Stimulated activated CD8-positive, alpha-beta memory T cell treated with anti-CD3 and anti-CD28 coated beads, Interleukin-7, amount 100 ng/mL, for 1 hour (primary cell): Measurements from ENCODE around the gene CRYL1.

Experiments used
- DNase-seq, 2 donors: peaks; one replicate each; pipeline ENCODE4 v3.0.0-alpha.2; 2020; ENCODE audit warnings: low read depth in 2 of 2

Gene CRYL1

DNA sequence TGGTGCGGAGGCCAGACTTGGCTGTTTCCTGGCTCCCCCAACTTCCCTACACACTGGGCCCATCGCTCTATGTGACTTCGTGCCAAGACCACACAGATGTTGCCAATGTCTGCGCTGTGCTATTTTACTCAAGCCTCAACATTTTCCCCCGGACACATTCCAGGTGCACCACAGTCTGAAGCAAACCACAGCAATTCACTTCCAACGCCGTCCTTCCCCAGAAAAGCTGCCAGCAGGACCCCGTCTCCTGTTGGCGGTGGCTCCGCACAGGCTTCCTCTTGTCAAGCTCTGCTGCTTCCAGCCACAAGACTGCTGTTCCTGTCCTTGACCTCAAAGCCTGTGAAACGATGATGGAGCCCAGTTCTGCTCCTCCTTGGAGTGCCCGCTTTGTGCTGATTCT, 100.7 kb downstream of the CRYL1 start:
- DNase-seq, result no peak

- DNase-seq, result no peak
Observed at GRCh38 chr13:20424559-20424852, 101.2 kb downstream of the CRYL1 start.

DNA sequence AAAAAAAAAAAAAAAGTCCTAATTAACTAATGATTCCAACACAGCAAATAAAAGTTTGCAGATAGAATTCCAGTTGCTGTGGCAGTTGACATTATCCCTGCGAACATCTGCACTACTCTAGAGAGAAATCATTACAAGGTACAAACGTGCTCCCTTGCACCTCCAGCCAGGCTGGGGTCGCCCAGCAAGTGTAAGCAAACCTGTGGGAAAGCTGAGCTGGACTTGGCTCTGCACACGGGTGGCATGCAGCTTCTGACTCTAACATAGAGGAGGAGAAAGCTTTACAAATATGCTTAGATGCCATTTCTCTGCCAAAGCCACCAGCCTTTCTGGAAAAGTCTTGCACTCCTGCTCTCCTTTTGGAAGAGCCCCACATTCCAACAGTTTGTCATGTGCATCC, 103.3 kb downstream of the CRYL1 start:
- DNase-seq, result no peak

GRCh38 chr13:20420938-20421337, 104.7 kb downstream of the CRYL1 start:
- no peak for DNase-seq

DNA sequence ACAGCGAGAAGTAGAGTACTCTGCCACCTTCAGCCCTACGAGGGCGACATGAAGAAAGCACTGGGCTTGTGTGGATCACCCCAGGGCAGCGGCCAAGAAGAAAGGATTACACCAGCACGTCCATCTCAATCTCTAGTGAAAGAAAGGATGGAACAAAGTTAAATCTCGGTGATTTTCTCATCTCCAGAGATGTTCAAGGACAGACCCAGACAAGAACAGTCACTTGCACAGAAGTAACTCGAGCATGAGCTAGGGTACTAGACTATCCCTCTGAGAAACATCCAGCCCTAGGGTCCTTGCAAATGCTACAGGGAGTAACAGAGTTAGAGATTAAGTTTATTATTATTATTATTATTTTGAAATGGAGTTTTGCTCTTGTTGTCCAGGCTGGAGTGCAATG, 106.7 kb downstream of the CRYL1 start:
- DNase-seq, result no peak

DNA sequence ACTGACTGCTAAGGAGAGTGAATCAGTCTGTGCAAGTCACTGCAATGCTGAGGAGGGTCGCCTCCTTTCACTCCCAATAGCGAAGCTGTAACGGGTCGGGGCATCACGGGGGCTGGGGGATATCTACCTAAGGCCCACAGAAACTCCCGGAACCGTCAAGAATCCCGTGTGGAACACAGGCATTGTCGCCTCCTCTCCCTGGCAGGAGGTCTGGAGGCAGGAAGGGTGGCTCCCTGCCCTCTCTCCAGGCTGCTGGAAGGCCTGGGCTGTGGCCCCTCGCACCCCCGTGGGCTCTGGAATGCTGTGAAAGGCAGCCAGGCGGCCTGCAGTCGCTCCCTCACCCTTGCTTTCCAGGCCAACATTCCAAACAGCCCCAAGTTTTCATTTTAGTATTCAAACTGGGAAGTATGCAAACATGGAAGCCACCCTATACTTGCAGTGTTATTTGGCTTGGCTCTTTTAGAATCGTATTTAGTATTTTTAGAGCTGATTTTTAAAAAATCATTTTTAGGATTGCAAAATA, 109.4 kb downstream of the CRYL1 start:
- no peak for DNase-seq

- no peak for DNase-seq
Observed at GRCh38 chr13:20415694-20416107, 110.0 kb downstream of the CRYL1 start.

GRCh38 chr13:20415306-20415679, 110.4 kb downstream of the CRYL1 start:
- DNase-seq, result no peak

- no peak for DNase-seq
Observed at GRCh38 chr13:20414546-20415305, 110.9 kb downstream of the CRYL1 start.

DNA sequence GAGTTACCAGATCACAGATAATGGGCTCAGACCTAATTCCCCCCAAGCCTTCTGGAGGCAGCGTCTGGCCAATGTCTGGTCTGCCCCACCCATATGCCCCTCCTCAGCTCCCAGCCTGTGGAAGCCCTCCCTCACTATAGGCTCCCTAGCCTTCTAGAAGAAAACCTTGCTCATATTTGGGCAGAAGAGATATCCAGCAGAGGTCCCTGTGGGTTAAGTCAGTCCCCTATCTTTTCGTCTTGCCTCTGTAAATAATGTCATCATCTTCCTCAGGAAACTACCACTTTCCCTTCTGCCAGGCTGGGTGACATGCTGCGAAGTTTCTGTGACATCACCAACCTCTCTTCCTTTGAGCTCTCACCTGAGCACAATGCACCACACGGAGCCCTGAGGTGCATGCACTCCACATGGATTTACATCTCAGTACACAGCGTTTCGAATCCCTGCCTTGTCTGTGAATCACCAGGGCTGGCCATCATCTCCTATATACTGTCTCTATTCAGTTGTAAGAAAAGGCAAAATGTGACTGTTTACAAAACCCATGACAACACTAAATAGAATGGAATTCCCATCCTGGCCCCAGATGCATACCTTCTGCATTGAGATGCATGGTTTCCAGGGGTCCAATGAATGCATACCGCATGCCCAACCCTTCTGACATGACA, 112.8 kb downstream of the CRYL1 start:
- no peak for DNase-seq

DNA sequence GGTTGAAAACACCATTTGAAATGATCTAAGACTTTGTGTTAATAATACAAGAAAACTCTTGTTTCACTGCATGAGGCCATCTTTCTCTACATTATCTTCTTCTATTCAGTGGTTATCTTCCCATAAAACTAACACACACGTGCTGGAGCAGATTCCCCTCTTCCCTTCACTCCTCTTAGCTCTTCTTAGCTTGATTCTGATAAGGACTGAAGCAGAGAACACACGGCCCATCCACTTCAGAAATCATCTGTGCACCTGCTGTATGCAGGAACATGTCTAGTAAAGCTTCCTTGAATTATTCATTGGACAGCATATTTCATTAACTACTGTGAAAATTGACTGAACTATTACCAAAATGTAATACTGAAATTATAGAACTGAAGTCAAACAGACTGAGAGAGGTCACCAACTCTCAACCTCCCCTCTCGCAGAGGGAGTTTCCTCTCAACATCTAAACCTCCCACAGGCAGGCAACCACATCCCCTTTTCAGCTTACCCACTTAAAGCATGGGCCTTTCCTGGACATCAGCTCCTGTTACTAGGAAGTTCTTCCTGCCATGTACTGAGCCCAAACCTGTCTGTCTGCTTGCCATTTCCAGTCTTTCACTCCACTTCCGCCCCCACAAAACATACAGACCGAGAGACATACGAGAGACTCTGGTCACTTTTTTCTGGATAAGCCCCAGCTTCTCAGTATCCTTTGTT, 113.9 kb downstream of the CRYL1 start:
- no peak for DNase-seq

- no peak for DNase-seq
Observed at GRCh38 chr13:20410726-20411125, 114.9 kb downstream of the CRYL1 start.

DNA sequence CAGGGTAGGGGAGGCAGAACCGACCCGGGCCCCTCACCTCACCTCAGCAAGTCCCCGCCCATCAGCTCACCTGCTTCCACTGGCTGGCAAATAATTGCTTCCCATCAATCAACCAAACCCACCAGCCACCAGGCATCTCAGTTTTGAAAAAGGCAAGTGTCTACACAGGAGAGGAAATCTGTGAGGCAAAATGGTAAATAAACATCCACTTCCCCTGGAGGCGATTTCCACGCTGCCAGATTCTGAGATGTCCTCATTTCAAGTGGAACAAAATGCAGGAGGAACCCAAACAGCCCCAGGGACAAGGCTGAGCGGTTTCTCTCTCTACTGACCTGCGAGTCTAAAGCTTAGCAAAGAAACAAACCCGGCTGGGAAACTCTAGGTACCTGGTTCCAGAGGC, 117.5 kb downstream of the CRYL1 start:
- no peak for DNase-seq

DNA sequence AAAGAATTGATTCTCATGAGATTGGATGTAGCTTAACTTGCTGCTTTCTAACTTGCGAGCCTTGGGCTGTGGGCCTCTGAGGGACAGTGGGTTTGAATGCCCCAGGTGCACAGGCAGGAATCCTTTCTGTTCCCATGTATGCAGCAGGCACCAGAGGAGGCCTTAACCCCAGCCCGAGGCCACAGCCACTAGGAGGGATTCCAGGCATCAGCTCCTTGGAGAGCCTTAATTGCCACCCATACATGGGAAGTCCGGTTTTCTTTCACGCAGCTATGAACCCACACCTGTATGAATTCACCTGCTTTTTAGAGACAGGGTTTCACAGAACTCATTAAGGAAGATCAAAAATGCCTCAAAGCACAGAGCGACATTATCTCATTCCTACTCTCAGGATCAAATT, 117.9 kb downstream of the CRYL1 start:
- DNase-seq, result no peak

GRCh38 chr13:20405691-20406090, 120.0 kb downstream of the CRYL1 start:
- no peak for DNase-seq

GRCh38 chr13:20404488-20405222, 121.0 kb downstream of the CRYL1 start:
- no peak for DNase-seq

DNA sequence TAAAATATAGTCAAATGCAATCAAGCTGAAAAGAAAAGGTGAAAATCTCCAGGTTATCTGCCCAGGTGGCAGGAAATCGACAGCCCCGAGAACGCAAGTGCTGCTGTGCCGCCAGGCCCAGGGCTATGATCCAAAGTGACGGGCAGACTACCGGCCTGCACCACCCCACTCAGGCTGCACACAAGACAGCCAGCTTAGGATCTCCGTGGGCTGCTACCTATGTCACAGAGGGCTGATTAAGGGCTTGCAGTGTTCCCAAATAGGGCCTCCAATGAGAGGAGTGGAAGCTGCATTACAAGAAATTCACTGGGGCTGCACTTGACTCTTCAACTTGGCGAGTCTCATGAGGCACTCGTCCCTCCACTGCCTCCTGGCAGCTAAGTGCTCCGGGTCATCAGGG, 121.8 kb downstream of the CRYL1 start:
- no peak for DNase-seq

DNA sequence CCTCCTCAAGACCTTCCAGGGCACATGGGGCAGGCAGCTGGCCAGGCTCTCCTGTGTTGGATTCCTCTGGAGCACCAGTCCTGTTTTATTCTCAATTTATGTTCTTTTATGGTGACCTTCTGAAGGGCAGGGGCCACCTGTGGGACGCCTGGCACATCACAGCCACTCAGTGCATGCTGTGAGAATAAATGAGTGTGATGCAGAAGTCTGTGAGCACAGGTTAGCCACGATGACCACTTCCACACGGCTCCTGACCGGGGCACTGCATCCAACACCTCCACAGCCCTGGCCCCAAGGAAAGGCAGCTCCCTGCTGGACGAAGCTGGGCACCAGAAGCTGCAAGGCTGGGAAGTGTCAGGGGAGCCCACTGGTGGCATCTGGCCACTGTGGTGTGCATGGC, 122.8 kb downstream of the CRYL1 start:
- no peak for DNase-seq

- DNase-seq, result no peak
Observed at GRCh38 chr13:20401931-20402856, 123.5 kb downstream of the CRYL1 start.

DNA sequence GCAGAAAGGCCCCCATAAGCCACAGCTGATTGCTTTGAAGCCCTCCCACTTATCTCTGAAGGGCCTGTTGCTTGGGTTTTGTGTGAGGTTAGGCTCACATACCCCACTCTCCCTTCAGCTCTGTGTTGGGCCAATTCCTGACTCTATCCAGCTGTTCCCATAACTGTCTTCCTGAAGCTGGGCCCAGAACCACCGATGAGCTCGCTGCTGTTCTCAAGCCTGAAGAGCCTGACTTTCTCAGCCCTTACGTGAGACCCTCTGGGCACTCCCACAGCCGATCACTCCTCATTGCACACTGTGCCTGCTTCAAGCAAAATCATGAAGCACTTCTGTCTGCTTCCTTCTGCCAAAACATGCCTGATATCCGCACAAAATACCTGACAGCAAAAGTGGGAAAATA, 124.1 kb downstream of the CRYL1 start:
- no peak for DNase-seq

DNA sequence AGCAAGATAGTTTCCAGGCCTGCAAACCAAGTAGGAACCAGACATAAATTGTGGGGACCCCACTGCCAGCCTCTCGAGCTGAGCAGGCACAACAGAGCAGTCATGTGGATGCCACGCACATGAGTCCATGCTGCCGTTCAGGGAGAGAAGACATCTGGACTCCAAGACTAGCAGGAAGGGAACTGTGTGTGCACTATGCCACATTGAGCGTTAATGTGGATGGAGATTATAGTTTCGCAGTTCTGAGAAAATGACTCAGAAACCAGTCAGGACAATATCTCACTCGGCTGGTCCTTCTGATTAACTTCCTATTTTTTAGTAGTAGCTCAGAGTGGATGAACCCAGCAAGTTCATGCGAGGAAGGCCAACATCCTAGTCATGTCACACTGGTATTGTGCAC, 124.9 kb downstream of the CRYL1 start:
- DNase-seq, result no peak
